Neural cell (in vitro differentiated cells): ENCODE results near the gene PSMC3. TPM values are rescaled to one million over a fixed set of nuclear protein-coding genes. Genes with fewer than 3 reads are reported as not detected.
A peak's percentile ranks its signal among the peaks of the same experiment; 100 is the strongest.

Source experiments
- H2AFZ ChIP-seq: fragments of 200-600, 300-800 bp; sonication (generic), shearing (Covaris generic); 2 replicates; pipeline ENCODE4 v1.6.0; 2014; ENCODE audit warnings: low read depth, mild to moderate bottlenecking, antibody characterized with exemption, low read length, moderate library complexity
- H3F3A ChIP-seq: fragments of 200-600 bp; shearing (Covaris generic); 2 replicates; pipeline ENCODE4 v1.6.1; 2016; ENCODE audit warnings: mild to moderate bottlenecking, moderate library complexity, mixed read lengths, antibody characterized with exemption, low read length; ENCODE audit not compliant: insufficient read depth, poor library complexity, severe bottlenecking
- H3K27ac ChIP-seq: fragments of 200-600, 300-800 bp; sonication (generic), shearing (Covaris generic); 2 replicates; pipeline ENCODE4 v1.5.1; 2014; ENCODE audit warnings: mild to moderate bottlenecking, low read length, moderate library complexity
- H3K27me3 ChIP-seq: fragments of 300-800, 200-600 bp; sonication (generic), shearing (Covaris generic); 2 replicates; pipeline ENCODE4 v1.6.0; 2014; ENCODE audit warnings: mild to moderate bottlenecking, low read depth, low read length, moderate library complexity; ENCODE audit not compliant: insufficient read depth
- H3K36me3 ChIP-seq: fragments of 300-800, 200-600 bp; sonication (generic), shearing (Covaris generic); 2 replicates; pipeline ENCODE4 v1.5.1; 2014; ENCODE audit warnings: mild to moderate bottlenecking, antibody characterized with exemption, low read length, moderate library complexity; ENCODE audit not compliant: insufficient read depth
- H3K4me2 ChIP-seq: fragments of 300-800, 200-600 bp; sonication (generic), shearing (Covaris generic); 2 replicates; pipeline ENCODE4 v1.6.0; 2014; ENCODE audit warnings: mild to moderate bottlenecking, low read length
- H3K4me3 ChIP-seq: fragments of 300-800, 200-600 bp; sonication (generic), shearing (Covaris generic); 2 replicates; pipeline ENCODE4 v1.5.1; 2014; ENCODE audit warnings: mild to moderate bottlenecking, low read length, moderate library complexity
- H3K79me2 ChIP-seq: fragments of 200-600 bp; shearing (Covaris generic); replicated peaks from 2 replicates; pipeline ENCODE4 v1.6.0; 2014; ENCODE audit warnings: mild to moderate bottlenecking, low read length, moderate library complexity; ENCODE audit not compliant: insufficient read depth
- H3K9ac ChIP-seq: fragments of 300-800, 200-600 bp; sonication (generic), shearing (Covaris generic); 2 replicates; pipeline ENCODE4 v1.6.1; 2016; ENCODE audit warnings: mild to moderate bottlenecking, low read length, mixed read lengths
- H3K9me2 ChIP-seq: fragments of 200-600 bp; shearing (Covaris generic); 2 replicates; pipeline ENCODE4 v1.6.1; 2016; ENCODE audit warnings: mild to moderate bottlenecking, low read length, mixed read lengths; ENCODE audit not compliant: insufficient read depth
- H3K9me3 ChIP-seq: fragments of 200-600, 300-800 bp; sonication (generic), shearing (Covaris generic); 2 replicates; pipeline ENCODE4 v1.6.1; 2016; ENCODE audit warnings: mild to moderate bottlenecking, mixed run types, low read length, moderate library complexity, mixed read lengths
- H4K20me1 ChIP-seq: fragments of 200-600 bp; shearing (Covaris generic); 2 replicates; pipeline ENCODE4 v1.6.1; 2016; ENCODE audit warnings: mild to moderate bottlenecking, mixed run types; ENCODE audit not compliant: insufficient read depth
- EP300 ChIP-seq: fragments of 450-650 bp; conservative IDR thresholded peaks from 2 replicates; pipeline ENCODE4 v1.6.1; 2014; ENCODE audit warnings: antibody characterized with exemption, mild to moderate bottlenecking, moderate library complexity; ENCODE audit not compliant: poor library complexity, severe bottlenecking
- EZH2 ChIP-seq: fragments of 200-600, 300-800 bp; shearing (Covaris generic), sonication (generic); IDR thresholded peaks from 2 replicates; pipeline ENCODE4 v1.6.1; 2014; ENCODE audit warnings: antibody characterized with exemption, low read length, borderline replicate concordance, mild to moderate bottlenecking; ENCODE audit not compliant: insufficient read depth, poor library complexity, severe bottlenecking
- MXI1 ChIP-seq: fragments of 450-650 bp; conservative IDR thresholded peaks from 2 replicates; pipeline ENCODE4 v1.6.1; 2014; ENCODE audit warnings: antibody characterized with exemption, mild to moderate bottlenecking; ENCODE audit not compliant: poor library complexity, severe bottlenecking
- POLR2AphosphoS5 ChIP-seq: IDR thresholded peaks from 2 replicates; pipeline ENCODE4 v1.6.1; 2012
- RAD21 ChIP-seq: fragments of 450-650 bp; conservative IDR thresholded peaks from 2 replicates; pipeline ENCODE4 v1.6.1; 2014; ENCODE audit warnings: antibody characterized with exemption, mild to moderate bottlenecking, moderate library complexity
- SMC3 ChIP-seq: fragments of 450-650 bp; conservative IDR thresholded peaks from 2 replicates; pipeline ENCODE4 v1.6.1; 2014; ENCODE audit warnings: antibody characterized with exemption, mild to moderate bottlenecking, moderate library complexity; ENCODE audit not compliant: poor library complexity
- TAF1 ChIP-seq: IDR thresholded peaks from 2 replicates; pipeline ENCODE4 v1.6.1; 2012; ENCODE audit warnings: low read depth
- polyA plus RNA-seq: library from polyadenylated mRNA; depleted of rRNA; stranded (reverse); fragments of >200 nt; gene quantifications from 2 replicates; pipeline ENCODE4 v1.2.3, GENCODE V29; 2014
- TF ChIP-seq, protein P1 (sequence below): fragments of 450-650 bp; IDR thresholded peaks from 2 replicates; pipeline ENCODE4 v1.5.1; 2014; ENCODE audit warnings: antibody characterized with exemption, mild to moderate bottlenecking, moderate library complexity; ENCODE audit not compliant: poor library complexity, severe bottlenecking
- TF ChIP-seq, protein P2 (sequence below): IDR thresholded peaks from 2 replicates; pipeline ENCODE4 v1.6.1; 2012; ENCODE audit warnings: borderline replicate concordance

The PSMC3 gene
- polyA plus RNA-seq, 1 donor from 2014 or later: 157 TPM

DNA sequence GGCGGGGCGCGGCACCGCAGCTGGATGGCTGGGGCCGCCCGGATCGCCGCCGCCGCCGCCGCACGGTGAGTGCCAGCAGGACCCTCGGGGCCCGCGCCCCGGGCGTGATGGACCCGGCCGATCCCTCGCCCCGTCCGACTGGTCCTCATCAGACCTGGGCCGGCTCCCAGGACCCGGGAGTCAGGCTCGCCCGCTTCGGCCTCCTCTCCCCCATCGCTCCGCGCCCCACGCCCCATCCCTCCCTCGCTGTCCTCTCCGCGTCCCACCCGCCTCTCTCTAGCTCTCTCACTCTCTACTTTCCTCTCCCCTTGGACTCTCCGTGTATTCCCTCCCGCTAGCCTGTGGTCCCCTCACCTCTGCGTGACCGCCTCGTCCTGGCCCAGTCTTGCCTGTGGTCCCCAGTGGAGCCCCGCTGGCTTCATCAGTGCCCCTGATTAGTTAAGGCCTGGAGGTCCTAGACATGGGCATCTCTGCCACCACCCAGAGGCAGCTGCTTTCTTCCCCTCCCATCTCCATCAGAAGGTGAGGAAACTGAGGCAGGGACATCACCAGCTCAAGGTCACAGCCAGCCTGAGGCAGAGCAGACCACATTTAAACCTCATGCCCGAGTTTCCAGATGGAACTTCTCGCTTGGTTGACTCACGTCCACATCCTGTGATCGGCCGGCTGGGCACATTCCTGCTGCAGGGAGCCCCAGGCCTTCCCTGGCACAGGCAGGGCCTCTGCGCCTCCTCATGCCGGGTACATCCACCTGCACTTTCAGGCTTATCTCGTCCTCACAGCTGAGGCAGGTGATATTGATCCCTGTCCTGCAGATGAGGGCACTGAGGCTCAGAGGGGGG is 17.4 kb downstream of the PSMC3 start:
- Histone ChIP-seq H3K27me3 (no peaks in the 10 kb centered on the region), H3K9ac (peak overlapping the region; percentile 93), H3K9me3 (no peaks in the 10 kb centered on the region), H3K4me2 (peak overlapping the region; percentile 100), H3K36me3 (no peaks in the 10 kb centered on the region), H2AFZ (peak overlapping the region; percentile 91), H3K79me2 (peaks cover 7% of the 10 kb centered on the region), H3K27ac (peak overlapping the region; percentile 71), H3K4me3 (peak overlapping the region; percentile 91), H3K9me2 (no peaks in the 10 kb centered on the region), H3F3A (no peaks in the 10 kb centered on the region), H4K20me1 (no peaks in the 10 kb centered on the region)
- no peak for TF ChIP-seq EZH2

DNA sequence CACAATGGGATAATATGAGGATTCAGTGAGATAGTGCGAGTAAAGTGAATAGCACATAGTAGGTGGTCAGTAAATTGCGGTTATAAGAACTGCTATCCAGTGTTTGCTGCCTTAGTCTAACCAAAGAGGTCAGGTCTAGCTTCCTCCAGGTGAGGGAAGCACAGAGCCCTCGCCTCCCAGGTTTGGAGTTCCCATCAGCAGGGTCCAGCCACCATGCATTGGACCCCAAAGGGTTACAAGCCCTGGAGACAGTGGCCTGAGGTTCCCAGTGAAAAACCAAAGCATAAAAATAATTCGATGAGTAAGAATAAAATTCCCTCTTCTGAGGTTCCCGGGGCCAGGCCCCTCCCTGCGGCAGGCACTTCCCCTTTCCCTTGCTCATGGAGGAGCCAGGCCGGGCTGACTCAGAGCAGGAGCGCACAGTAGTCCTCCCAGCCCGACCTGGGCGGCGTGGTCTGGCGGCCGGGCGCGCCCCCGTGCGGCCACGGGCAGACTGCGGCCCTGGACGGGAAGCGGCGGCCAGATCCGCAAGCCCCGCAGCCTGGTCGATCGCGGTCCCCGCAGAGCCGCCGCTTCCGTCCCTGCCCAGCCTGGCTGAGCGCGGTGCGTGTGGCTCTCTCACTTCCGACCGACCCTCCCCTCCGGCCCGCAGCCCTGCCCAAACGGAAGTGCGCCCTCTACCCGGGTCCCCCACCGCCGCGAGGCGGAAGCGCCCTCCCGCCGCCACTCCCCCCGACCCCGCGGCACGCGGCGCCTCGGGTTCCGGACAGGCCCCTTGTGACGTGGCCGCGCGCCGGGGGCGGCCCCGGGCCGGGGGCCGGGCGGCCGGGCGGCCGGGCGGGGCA is 18.3 kb downstream of the PSMC3 start, which contains the start of gene SLC39A13:
SLC39A13 (plus strand) TSS at position 845 of the 845 bp plus-strand sequence. CDS start 1,505 bp downstream, outside the sequence.
- Histone ChIP-seq H3K4me3 (peak within 1 kb of the TSS; percentile 91), H3F3A (no peaks in the 10 kb centered on the region), H4K20me1 (no peaks in the 10 kb centered on the region), H3K4me2 (peak within 1 kb of the TSS; percentile 100), H3K9me3 (no peaks in the 10 kb centered on the region), H3K27me3 (no peaks in the 10 kb centered on the region), H3K27ac (peak within 1 kb of the TSS; percentile 74), H3K79me2 (peaks cover 7% of the 10 kb centered on the region), H3K36me3 (no peaks in the 10 kb centered on the region), H3K9ac (peak within 1 kb of the TSS; percentile 93), H2AFZ (peak within 1 kb of the TSS; percentile 91), H3K9me2 (no peaks in the 10 kb centered on the region)
- TF ChIP-seq RAD21 (peak; percentile 86), POLR2AphosphoS5 (peak; percentile 95), EP300 (peak; percentile 66), SMC3 (peak; percentile 78), TAF1 (peak; percentile 82), MXI1 (peak; percentile 90), EZH2 (no peak)
- TF ChIP-seq, protein P1, sequence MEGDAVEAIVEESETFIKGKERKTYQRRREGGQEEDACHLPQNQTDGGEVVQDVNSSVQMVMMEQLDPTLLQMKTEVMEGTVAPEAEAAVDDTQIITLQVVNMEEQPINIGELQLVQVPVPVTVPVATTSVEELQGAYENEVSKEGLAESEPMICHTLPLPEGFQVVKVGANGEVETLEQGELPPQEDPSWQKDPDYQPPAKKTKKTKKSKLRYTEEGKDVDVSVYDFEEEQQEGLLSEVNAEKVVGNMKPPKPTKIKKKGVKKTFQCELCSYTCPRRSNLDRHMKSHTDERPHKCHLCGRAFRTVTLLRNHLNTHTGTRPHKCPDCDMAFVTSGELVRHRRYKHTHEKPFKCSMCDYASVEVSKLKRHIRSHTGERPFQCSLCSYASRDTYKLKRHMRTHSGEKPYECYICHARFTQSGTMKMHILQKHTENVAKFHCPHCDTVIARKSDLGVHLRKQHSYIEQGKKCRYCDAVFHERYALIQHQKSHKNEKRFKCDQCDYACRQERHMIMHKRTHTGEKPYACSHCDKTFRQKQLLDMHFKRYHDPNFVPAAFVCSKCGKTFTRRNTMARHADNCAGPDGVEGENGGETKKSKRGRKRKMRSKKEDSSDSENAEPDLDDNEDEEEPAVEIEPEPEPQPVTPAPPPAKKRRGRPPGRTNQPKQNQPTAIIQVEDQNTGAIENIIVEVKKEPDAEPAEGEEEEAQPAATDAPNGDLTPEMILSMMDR: peak; percentile 95
- TF ChIP-seq, protein P2, sequence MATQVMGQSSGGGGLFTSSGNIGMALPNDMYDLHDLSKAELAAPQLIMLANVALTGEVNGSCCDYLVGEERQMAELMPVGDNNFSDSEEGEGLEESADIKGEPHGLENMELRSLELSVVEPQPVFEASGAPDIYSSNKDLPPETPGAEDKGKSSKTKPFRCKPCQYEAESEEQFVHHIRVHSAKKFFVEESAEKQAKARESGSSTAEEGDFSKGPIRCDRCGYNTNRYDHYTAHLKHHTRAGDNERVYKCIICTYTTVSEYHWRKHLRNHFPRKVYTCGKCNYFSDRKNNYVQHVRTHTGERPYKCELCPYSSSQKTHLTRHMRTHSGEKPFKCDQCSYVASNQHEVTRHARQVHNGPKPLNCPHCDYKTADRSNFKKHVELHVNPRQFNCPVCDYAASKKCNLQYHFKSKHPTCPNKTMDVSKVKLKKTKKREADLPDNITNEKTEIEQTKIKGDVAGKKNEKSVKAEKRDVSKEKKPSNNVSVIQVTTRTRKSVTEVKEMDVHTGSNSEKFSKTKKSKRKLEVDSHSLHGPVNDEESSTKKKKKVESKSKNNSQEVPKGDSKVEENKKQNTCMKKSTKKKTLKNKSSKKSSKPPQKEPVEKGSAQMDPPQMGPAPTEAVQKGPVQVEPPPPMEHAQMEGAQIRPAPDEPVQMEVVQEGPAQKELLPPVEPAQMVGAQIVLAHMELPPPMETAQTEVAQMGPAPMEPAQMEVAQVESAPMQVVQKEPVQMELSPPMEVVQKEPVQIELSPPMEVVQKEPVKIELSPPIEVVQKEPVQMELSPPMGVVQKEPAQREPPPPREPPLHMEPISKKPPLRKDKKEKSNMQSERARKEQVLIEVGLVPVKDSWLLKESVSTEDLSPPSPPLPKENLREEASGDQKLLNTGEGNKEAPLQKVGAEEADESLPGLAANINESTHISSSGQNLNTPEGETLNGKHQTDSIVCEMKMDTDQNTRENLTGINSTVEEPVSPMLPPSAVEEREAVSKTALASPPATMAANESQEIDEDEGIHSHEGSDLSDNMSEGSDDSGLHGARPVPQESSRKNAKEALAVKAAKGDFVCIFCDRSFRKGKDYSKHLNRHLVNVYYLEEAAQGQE: no peak
